D341Med (cell line): Measurements from ENCODE around the gene KLHDC1.
A peak's percentile ranks its signal among the peaks of the same experiment; 100 is the strongest.
"Not testable (repeated sequence)": the region's sequence is repeated elsewhere in the genome, so short reads cannot be mapped to it uniquely, and the experiment has no call there.

Experiments
- DNase-seq: peaks from one replicate; pipeline ENCODE4 v3.0.0; 2012; ENCODE audit warnings: low spot score

Gene KLHDC1

GRCh38 chr14:49727171-49727570 lies 34.3 kb downstream of the KLHDC1 start:
- no peak for DNase-seq

GRCh38 chr14:49732896-49733295 lies 40.0 kb downstream of the KLHDC1 start:
- DNase-seq: no peak

- no peak for DNase-seq
These were observed 40.9 kb downstream of the KLHDC1 start for GRCh38 chr14:49733836-49734235.

- not testable (repeated sequence) for DNase-seq
These were observed 42.7 kb downstream of the KLHDC1 start for GRCh38 chr14:49735669-49736068.

- DNase-seq: no peak
These were observed 52.3 kb downstream of the KLHDC1 start for GRCh38 chr14:49745191-49745590.

GRCh38 chr14:49746476-49746875 lies 53.6 kb downstream of the KLHDC1 start:
- DNase-seq: not testable (repeated sequence)

- no peak for DNase-seq
These were observed 61.7 kb downstream of the KLHDC1 start for GRCh38 chr14:49754570-49755097.

GRCh38 chr14:49755378-49755777 lies 62.5 kb downstream of the KLHDC1 start:
- DNase-seq: no peak

GRCh38 chr14:49761839-49762551 lies 69.1 kb downstream of the KLHDC1 start:
- DNase-seq: no peak

GRCh38 chr14:49766839-49767238 lies 73.9 kb downstream of the KLHDC1 start:
- DNase-seq: peak; percentile 67

GRCh38 chr14:49767270-49767570 lies 74.3 kb downstream of the KLHDC1 start:
- DNase-seq: no peak

- DNase-seq: peak; percentile 90
These were observed 74.8 kb downstream of the KLHDC1 start, which contains the start of gene KLHDC2 for GRCh38 chr14:49767571-49768300. TSS of gene KLHDC2 (plus strand) at chr14:49768153. CDS start at chr14:49768469, 316 bp downstream.

- DNase-seq: peak; percentile 49
These were observed 75.6 kb downstream of the KLHDC1 start for GRCh38 chr14:49768301-49769121.

GRCh38 chr14:49769171-49769570 lies 76.3 kb downstream of the KLHDC1 start:
- DNase-seq: no peak

GRCh38 chr14:49769581-49770211 lies 76.8 kb downstream of the KLHDC1 start:
- no peak for DNase-seq

- DNase-seq: no peak
These were observed 77.4 kb downstream of the KLHDC1 start for GRCh38 chr14:49770212-49770817.

GRCh38 chr14:49771691-49772090 lies 78.8 kb downstream of the KLHDC1 start:
- DNase-seq: not testable (repeated sequence)

GRCh38 chr14:49774106-49774505 lies 81.2 kb downstream of the KLHDC1 start:
- no peak for DNase-seq

- no peak for DNase-seq
These were observed 85.5 kb downstream of the KLHDC1 start for GRCh38 chr14:49778421-49778820.

GRCh38 chr14:49781040-49781439 lies 88.1 kb downstream of the KLHDC1 start:
- DNase-seq: not testable (repeated sequence)

- DNase-seq: no peak
These were observed 90.6 kb downstream of the KLHDC1 start for GRCh38 chr14:49783394-49784014.
